Skeletal muscle tissue (tissue), 4 donors: ENCODE results near the gene BBS10. TPM values are rescaled to one million over a fixed set of nuclear protein-coding genes. Genes with fewer than 3 reads are reported as not detected.
A peak's percentile ranks its signal among the peaks of the same experiment; 100 is the strongest.
"Not testable (repeated sequence)": the region's sequence is repeated elsewhere in the genome, so short reads cannot be mapped to it uniquely, and the experiment has no call there.

Experiments used
- H3K27ac ChIP-seq: one replicate; pipeline ENCODE4 v1.7.0; 2013; ENCODE audit warnings: mild to moderate bottlenecking, low read depth, low read length, inconsistent platforms
- H3K27me3 ChIP-seq, 3 donors: one replicate each; pipeline ENCODE4 v1.7.0; 2013; ENCODE audit warnings: low read length in 3 of 3; ENCODE audit not compliant: control insufficient read depth in 3 of 3, insufficient read depth in 3 of 3
- H3K36me3 ChIP-seq, 3 donors: one replicate each; pipeline ENCODE4 v1.7.0; 2013; ENCODE audit warnings: low read length in 3 of 3; ENCODE audit not compliant: control insufficient read depth in 3 of 3, insufficient read depth in 3 of 3
- H3K4me1 ChIP-seq, 3 donors: one replicate each; pipeline ENCODE4 v1.7.0; 2013; ENCODE audit warnings: low read length in 3 of 3, mild to moderate bottlenecking in 3 of 3; ENCODE audit not compliant: control insufficient read depth in 3 of 3, insufficient read depth in 3 of 3
- H3K4me3 ChIP-seq, 3 donors: one replicate each; pipeline ENCODE4 v1.7.0; 2013; ENCODE audit warnings: low read length in 3 of 3
- H3K9ac ChIP-seq, 3 donors: one replicate each; pipeline ENCODE4 v1.7.0; 2013; ENCODE audit warnings: low read length in 3 of 3, mild to moderate bottlenecking in 3 of 3, moderate library complexity in 2 of 3, low read depth in 1 of 3
- H3K9me3 ChIP-seq, 3 donors: one replicate each; pipeline ENCODE4 v1.7.0; 2013; ENCODE audit warnings: low read length in 3 of 3; ENCODE audit not compliant: control insufficient read depth in 3 of 3
- total RNA-seq: library from RNA; depleted of rRNA; stranded (reverse); fragments of >200 nt; gene quantifications from one replicate; pipeline ENCODE4 v1.2.3, GENCODE V29; 2014
- donor health status: Osteomylitis.

BBS10 gene
- total RNA-seq, 1 donor from 2014 or later = 12.0 TPM

DNA sequence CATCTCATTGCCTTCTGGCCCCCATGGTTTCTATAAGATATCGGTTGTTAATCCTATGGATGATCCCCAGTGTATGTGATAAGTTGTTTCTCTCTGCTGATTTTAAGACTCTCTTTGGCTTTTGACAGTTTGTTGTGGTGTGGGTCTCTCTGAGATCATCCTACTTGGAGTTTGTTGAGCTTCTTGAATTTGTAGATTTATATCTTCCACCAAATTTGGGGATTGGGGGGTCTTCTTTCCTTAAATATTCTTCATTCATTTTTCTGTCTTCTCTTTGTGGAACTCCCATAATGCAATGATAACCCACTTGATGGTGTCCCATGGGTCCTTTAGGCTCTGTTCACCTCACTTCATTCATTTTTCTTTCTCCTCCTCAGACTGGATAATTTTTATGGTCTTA lies 20.0 kb upstream of the BBS10 start:
- Histone ChIP-seq H3K4me3 (no peak overlapping the region), H3K9me3 (no peaks in the 10 kb centered on the region), H3K9ac (no peak overlapping the region), H3K27ac (no peak overlapping the region), H3K36me3 (peaks cover 16 to 42% (median 16%) of the 10 kb centered on the region in 3 donors), H3K4me1 (no peaks in the 10 kb centered on the region), H3K27me3 (no peaks in the 10 kb centered on the region)

DNA sequence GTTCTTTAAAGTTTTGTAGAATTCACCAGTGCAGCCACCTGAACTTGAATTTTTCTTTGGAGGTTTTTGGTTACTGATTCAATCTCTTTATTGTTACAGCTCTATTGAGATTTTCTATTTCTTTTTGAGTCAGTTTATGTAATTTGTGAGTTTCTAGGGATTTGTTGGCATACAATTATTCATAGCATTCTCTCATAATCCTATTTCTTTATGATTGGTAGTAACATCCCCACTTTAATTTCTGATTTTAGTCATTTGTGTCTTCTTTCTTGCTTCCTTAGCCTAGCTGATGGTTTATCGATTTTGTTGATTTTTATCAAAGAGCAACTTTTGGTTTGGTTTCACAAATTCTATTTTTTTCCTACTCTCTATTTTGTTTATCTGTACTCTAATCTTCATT lies 17.9 kb upstream of the BBS10 start:
- H3K4me1 ChIP-seq = no peaks in the 10 kb centered on the region
- H3K4me3 ChIP-seq = no peak overlapping the region
- H3K27me3 ChIP-seq = no peaks in the 10 kb centered on the region
- no peak overlapping the region for H3K27ac ChIP-seq
- H3K36me3 ChIP-seq = peaks cover 12 to 39% (median 16%) of the 10 kb centered on the region in 3 donors
- no peak overlapping the region for H3K9ac ChIP-seq
- H3K9me3 ChIP-seq = no peaks in the 10 kb centered on the region

DNA sequence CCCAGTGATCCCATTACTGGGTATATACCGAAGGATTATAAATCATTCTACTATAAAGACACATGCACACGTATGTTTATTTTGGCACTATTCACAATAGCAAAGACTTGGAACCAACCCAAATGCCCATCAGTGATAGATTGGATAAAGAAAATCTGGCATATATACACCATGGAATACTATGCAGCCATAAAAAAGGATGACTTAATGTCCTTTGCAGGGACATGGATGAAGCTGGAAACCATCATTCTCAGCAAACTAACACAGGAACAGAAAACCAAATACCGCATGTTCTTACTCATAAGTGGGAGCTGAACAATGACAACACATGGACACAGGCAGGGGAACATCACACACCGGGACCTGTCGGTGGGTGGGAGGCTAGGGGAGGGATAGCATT lies 15.9 kb upstream of the BBS10 start:
- H3K9ac ChIP-seq, H3K27me3 ChIP-seq, H3K27ac ChIP-seq, H3K4me1 ChIP-seq, H3K9me3 ChIP-seq, H3K4me3 ChIP-seq: not testable (repeated sequence)
- peaks cover 12 to 26% (median 14%) of the 10 kb centered on the region in 3 donors for H3K36me3 ChIP-seq

DNA sequence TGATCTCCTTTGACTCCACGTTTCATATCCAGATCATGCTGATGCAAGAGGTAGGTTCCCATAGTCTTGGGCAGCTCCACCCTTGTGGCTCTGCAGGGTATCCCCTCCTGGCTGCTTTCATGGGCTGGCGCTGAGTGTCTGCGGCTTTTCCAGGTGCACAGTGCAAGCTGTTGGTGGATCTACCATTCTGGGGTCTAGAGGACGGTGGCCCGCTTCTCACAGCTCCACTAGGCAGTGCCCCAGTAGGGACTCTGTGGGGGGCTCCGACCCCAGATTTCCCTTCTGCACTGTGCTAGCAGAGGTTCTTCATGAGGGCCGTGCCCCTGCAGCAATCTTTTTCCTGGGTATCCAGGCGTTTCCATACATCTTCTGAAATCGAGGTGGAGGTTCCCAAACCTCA lies 12.1 kb upstream of the BBS10 start:
- Histone ChIP-seq H3K36me3 (peaks cover 7 to 11% (median 9%) of the 10 kb centered on the region in 3 donors), H3K27me3 (no peaks in the 10 kb centered on the region), H3K9me3 (no peaks in the 10 kb centered on the region), H3K4me3 (no peak overlapping the region), H3K27ac (no peak overlapping the region), H3K4me1 (no peaks in the 10 kb centered on the region), H3K9ac (no peak overlapping the region)

DNA sequence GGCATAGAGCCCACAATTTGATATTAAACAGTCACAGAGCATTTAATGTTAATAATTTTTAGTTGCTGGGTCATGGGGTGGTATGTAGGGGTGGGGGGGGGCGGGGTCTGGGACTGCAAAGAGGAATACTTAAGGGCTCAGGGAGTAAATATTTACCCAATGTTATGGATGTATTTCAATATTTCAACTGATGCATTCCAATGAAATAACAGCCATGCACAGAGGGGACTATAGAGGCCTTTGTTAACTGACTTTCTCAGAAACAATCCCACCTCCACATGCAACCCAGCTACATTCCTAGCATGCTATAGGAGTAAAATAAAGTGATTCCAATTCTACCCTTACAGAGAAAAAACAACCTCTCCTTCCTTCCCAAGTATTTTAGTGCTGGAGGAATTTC lies 7.9 kb upstream of the BBS10 start:
- Histone ChIP-seq H3K9me3 (no peaks in the 10 kb centered on the region), H3K27me3 (no peaks in the 10 kb centered on the region), H3K4me3 (no peak overlapping the region), H3K4me1 (no peaks in the 10 kb centered on the region), H3K9ac (no peak overlapping the region), H3K36me3 (peaks cover 7 to 11% (median 9%) of the 10 kb centered on the region in 3 donors), H3K27ac (no peak overlapping the region)

DNA sequence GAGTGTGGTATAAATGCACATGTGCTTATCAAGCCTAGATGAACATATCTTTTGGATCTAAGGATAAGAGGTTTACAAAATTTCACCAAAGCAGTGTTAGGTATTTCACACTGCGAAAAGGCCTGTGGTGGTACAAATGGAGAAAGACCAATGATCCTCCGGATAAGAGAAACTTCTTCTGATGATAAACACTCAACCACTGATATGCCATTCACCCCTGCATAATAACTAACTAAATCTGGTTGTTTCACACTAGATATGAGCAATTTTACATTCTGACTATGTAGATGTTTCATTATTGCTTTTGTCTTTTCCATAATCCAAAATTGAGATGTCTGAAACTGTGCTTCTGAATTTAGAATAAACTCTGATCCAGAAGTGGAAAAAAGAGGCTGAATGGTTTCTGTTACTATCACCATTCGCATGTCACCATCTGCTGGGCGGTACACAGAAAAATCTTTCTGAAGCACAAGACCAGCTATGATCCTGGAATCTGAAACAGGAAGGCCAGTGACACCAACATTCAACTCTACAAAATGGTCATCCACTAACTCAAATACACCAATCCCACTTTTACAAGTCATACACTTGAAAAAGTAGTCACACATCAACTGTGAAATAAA lies 1.3 kb downstream of the BBS10 start:
- Histone ChIP-seq H3K4me1 (peaks cover 19 to 23% (median 21%) of the 10 kb centered on the region in 3 donors), H3K36me3 (no peaks in the 10 kb centered on the region), H3K27me3 (no peaks in the 10 kb centered on the region), H3K9ac (peak overlapping the region; percentile 89 to 96 (median 91)), H3K27ac (peak overlapping the region; percentile 74), H3K4me3 (peak overlapping the region; percentile 88 to 98 (median 90)), H3K9me3 (no peaks in the 10 kb centered on the region)

DNA sequence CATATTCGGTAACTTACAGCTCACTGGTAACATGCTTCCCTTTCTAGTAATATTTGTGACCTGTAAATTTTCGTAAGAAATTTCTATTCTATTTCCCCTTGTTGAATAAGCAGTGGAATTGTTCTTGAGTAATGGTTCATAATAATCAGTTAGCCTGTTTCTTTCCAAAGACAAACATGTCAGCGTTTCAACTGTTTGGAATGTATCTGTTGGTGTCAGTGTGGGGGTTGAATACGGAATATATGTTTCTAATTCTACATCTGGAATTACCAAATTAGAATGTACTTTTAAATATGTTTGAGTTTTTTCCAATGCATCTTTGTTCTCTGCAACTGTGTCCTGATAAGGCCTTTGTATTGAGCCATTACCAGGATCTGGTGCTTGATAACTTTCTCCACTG lies 2.0 kb downstream of the BBS10 start:
- Histone ChIP-seq H3K9me3 (no peaks in the 10 kb centered on the region), H3K27ac (no peak overlapping the region), H3K4me1 (peaks cover 19 to 23% (median 21%) of the 10 kb centered on the region in 3 donors), H3K4me3 (no peak overlapping the region), H3K27me3 (no peaks in the 10 kb centered on the region), H3K36me3 (no peaks in the 10 kb centered on the region), H3K9ac (no peak overlapping the region)

DNA sequence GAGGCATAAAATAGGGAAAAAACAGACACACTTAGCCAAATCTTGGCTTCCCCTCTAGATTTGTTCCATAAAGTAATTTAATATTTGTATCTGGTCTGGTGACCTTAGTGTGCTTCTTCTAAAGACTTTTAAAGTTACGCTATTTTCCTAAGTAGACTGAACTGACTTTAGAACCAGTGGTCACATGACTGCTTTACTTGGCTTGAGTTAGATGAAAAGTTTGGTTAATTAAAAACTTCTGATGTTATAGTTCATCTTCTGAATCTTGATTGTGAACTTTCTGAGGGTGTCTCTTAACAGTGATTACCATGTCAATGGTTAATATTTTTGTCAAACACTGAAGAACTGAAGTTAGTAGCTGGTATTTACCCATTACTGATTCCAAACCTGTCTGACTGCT lies 2.6 kb downstream of the BBS10 start:
- no peaks in the 10 kb centered on the region for H3K9me3 ChIP-seq
- no peak overlapping the region for H3K27ac ChIP-seq
- no peak overlapping the region for H3K9ac ChIP-seq
- peaks cover 19 to 28% (median 26%) of the 10 kb centered on the region in 3 donors for H3K4me1 ChIP-seq
- no peaks in the 10 kb centered on the region for H3K27me3 ChIP-seq
- H3K4me3 ChIP-seq = no peak overlapping the region
- no peaks in the 10 kb centered on the region for H3K36me3 ChIP-seq

DNA sequence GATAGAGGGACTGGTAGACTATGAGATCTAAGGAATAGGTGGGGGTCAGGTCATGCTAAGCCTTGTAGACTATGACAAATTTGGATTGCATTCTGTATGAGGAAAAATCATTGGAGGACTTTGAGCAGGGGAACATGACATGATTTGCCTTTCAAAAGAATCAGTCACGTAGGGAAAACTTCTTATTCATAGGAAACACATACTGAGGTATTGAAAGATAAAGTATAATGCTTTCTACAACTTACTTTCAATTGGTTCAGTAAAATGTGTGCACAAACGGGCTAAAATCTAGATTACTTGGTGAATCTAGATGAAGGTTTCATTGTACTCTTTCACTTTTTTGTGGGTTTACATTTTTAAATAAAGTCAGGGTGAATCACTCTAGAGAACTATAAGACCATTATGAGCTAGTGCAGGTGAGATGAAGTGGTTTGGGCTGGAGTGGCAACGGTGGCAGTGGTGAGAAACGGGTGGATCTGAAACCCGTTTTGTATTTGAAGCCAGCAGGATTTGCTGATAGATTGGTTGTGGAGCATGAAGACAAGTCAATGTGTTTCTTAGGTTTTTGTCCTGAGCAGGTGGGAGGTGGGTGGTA lies 6.7 kb downstream of the BBS10 start:
- Histone ChIP-seq H3K4me3 (no peak overlapping the region), H3K36me3 (no peaks in the 10 kb centered on the region), H3K27me3 (no peaks in the 10 kb centered on the region), H3K9ac (no peak overlapping the region), H3K27ac (no peak overlapping the region), H3K4me1 (peaks cover 5 to 12% (median 6%) of the 10 kb centered on the region in 3 donors), H3K9me3 (no peaks in the 10 kb centered on the region)

DNA sequence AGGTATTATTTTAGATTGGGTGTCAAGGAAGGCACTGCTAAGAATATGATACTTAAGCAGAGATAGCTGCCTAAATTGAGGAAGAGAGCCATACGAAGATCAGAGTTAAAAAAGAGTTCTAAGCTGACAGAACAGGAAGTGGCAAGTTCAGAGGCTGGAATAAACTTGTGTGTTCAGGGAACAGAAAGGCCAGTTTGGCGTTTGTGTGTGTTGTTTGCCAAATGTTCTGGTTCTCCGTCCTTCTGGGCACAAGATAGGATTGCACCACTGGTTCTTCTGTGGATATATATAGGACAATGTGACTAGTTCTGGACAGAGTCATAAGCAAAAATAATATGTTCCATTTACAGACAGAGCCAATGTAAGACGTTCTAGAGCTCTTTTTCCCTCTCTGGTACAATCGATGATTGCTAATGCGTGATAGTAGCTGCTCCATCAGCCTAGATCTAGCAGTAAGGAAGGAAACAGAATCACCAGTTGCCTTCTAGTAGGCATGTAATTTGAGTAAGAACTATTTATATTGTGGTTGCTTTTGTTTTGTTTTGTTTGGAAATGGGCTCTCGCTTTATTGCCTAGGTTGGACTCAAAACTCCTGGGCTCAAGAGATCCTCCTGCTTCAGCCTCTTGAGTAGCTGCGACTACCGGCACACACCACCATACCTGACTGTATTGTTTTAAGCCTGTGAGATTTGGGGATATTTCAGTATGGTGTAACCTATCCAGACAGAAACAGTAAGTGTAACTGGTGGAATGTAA lies 7.4 kb downstream of the BBS10 start:
- Histone ChIP-seq H3K27ac (no peak overlapping the region), H3K9ac (no peak overlapping the region), H3K4me3 (peak overlapping the region in 2 of 3 donors; percentile 23 to 30), H3K9me3 (no peaks in the 10 kb centered on the region), H3K4me1 (peaks cover 0 to 9% (median 5%) of the 10 kb centered on the region in 3 donors), H3K36me3 (no peaks in the 10 kb centered on the region), H3K27me3 (no peaks in the 10 kb centered on the region)
